HEK293 (cell line): ENCODE measurements around the gene BID.

Source experiments
- CTCF ChIA-PET: fragments of 350-600 bp; formaldehyde crosslinking; extraction: SDS; loops from one replicate; lab custom pipeline; 2021; ENCODE audit warnings: antibody characterized with exemption; lab: Yijun Ruan, JAX
- POLR2A ChIA-PET: fragments of 300-600 bp; formaldehyde crosslinking; extraction: SDS; loops from one replicate; lab custom pipeline; 2020; ENCODE audit warnings: antibody characterized with exemption, inconsistent platforms; lab: Yijun Ruan, JAX
- H3K27ac ChIP-seq: fragments of 200-500 bp; sonication (Bioruptor generic); 2 replicates; pipeline ENCODE4 v1.5.1; 2014; ENCODE audit warnings: low read depth, low read length, control low read depth, inconsistent platforms; ENCODE audit errors: extremely low read depth
- H3K36me3 ChIP-seq, 2 experiments: fragments of 200-500 bp in 1 of 2; sonication (Bioruptor generic) in 1 of 2; 1 replicate in 1 of 2; 2 replicates in 1 of 2; pipeline ENCODE4 v1.5.1; 2014 to 2017; ENCODE audit warnings: inconsistent platforms in 2 of 2, low read length in 2 of 2; ENCODE audit not compliant: control insufficient read depth in 2 of 2, insufficient read depth in 1 of 2
- H3K4me1 ChIP-seq: fragments of 200-500 bp; sonication (Bioruptor generic); 2 replicates; pipeline ENCODE4 v1.5.1; 2014; ENCODE audit warnings: mild to moderate bottlenecking, low read length, inconsistent platforms; ENCODE audit not compliant: control insufficient read depth, insufficient read depth
- H3K4me3 ChIP-seq: 2 replicates; pipeline ENCODE4 v1.5.1; 2011; ENCODE audit warnings: low read depth, mild to moderate bottlenecking, control low read depth, low read length, moderate library complexity
- H3K9me3 ChIP-seq: fragments of 200-500 bp; sonication (Bioruptor generic); 2 replicates; pipeline ENCODE4 v1.5.1; 2014; ENCODE audit warnings: low read depth, low read length, inconsistent platforms; ENCODE audit not compliant: control insufficient read depth, insufficient read depth
- BCL11B ChIP-seq: fragments of 450-650 bp; formaldehyde crosslinking; IDR thresholded peaks from 2 replicates; pipeline ENCODE4 v1.5.1; 2016; ENCODE audit warnings: low read depth, missing biosample characterization, missing genetic modification characterization
- EGR2 ChIP-seq: fragments of 450-650 bp; formaldehyde crosslinking; IDR thresholded peaks from 2 replicates; pipeline ENCODE4 v1.5.1; 2016; ENCODE audit warnings: low read depth, missing biosample characterization, missing genetic modification characterization
- KLF1 ChIP-seq: fragments of 450-650 bp; formaldehyde crosslinking; IDR thresholded peaks from 2 replicates; pipeline ENCODE4 v1.5.1; 2016; ENCODE audit warnings: missing biosample characterization, missing genetic modification characterization
- KLF8 ChIP-seq: fragments of 450-650 bp; formaldehyde crosslinking; IDR thresholded peaks from 2 replicates; pipeline ENCODE4 v1.5.1; 2016; ENCODE audit warnings: missing biosample characterization, missing genetic modification characterization
- MEIS1 ChIP-seq: sonication (generic); formaldehyde crosslinking; IDR thresholded peaks from 2 replicates; pipeline ENCODE4 v1.8.1; 2022; ENCODE audit warnings: missing genetic modification reagents, mild to moderate bottlenecking, borderline replicate concordance
- PRDM1 ChIP-seq: fragments of 450-650 bp; formaldehyde crosslinking; IDR thresholded peaks from 2 replicates; pipeline ENCODE4; 2016; ENCODE audit warnings: missing biosample characterization, missing genetic modification characterization
- SCRT2 ChIP-seq: fragments of 450-650 bp; formaldehyde crosslinking; IDR thresholded peaks from 2 replicates; pipeline ENCODE4 v1.5.1; 2016; ENCODE audit warnings: missing biosample characterization, missing genetic modification characterization
- ZBTB8A ChIP-seq: fragments of 450-650 bp; formaldehyde crosslinking; IDR thresholded peaks from 2 replicates; pipeline ENCODE4 v1.5.1; 2016; ENCODE audit warnings: missing biosample characterization, missing genetic modification characterization
- ZNF138 ChIP-seq: fragments of 450-650 bp; formaldehyde crosslinking; IDR thresholded peaks from 2 replicates; pipeline ENCODE4 v1.5.1; 2016; ENCODE audit warnings: missing biosample characterization, missing genetic modification characterization, borderline replicate concordance
- ZNF174 ChIP-seq: fragments of 450-650 bp; formaldehyde crosslinking; IDR thresholded peaks from 2 replicates; pipeline ENCODE4 v1.5.0; 2017; ENCODE audit warnings: missing biosample characterization, mild to moderate bottlenecking, missing genetic modification characterization
- ZNF266 ChIP-seq: fragments of 450-650 bp; formaldehyde crosslinking; IDR thresholded peaks from 2 replicates; pipeline ENCODE4 v1.5.1; 2016; ENCODE audit warnings: missing biosample characterization, missing genetic modification characterization, low read depth
- ZNF48 ChIP-seq: fragments of 450-650 bp; formaldehyde crosslinking; IDR thresholded peaks from 2 replicates; pipeline ENCODE4 v1.5.1; 2016; ENCODE audit warnings: missing biosample characterization, missing genetic modification characterization
- ZNF600 ChIP-seq: fragments of 450-650 bp; formaldehyde crosslinking; IDR thresholded peaks from 2 replicates; pipeline ENCODE4 v1.5.1; 2016; ENCODE audit warnings: missing biosample characterization, missing genetic modification characterization
- ZNF670 ChIP-seq: fragments of 450-650 bp; formaldehyde crosslinking; IDR thresholded peaks from 2 replicates; pipeline ENCODE4 v1.5.1; 2016; ENCODE audit warnings: missing biosample characterization, missing genetic modification characterization, low read depth
- ZNF677 ChIP-seq: fragments of 450-650 bp; IDR thresholded peaks from 2 replicates; pipeline ENCODE4 v1.5.0; 2018; ENCODE audit warnings: missing biosample characterization, mild to moderate bottlenecking, missing genetic modification characterization, moderate library complexity
- ZNF701 ChIP-seq: fragments of 450-650 bp; formaldehyde crosslinking; IDR thresholded peaks from 2 replicates; pipeline ENCODE4 v1.5.1; 2016; ENCODE audit warnings: missing biosample characterization, missing genetic modification characterization
- TF ChIP-seq, protein P1 (sequence below): fragments of 450-650 bp; formaldehyde crosslinking; IDR thresholded peaks from 2 replicates; pipeline ENCODE4 v1.5.1; 2017; ENCODE audit warnings: missing biosample characterization, missing genetic modification characterization
- TF ChIP-seq, protein P2 (sequence below): fragments of 450-650 bp; formaldehyde crosslinking; conservative IDR thresholded peaks from 2 replicates; pipeline ENCODE4 v1.5.1; 2016; ENCODE audit warnings: low read depth, missing biosample characterization, missing genetic modification characterization
- TF ChIP-seq, protein P3 (sequence below): fragments of 450-650 bp; formaldehyde crosslinking; IDR thresholded peaks from 2 replicates; pipeline ENCODE4 v1.5.1; 2017; ENCODE audit warnings: missing biosample characterization, mild to moderate bottlenecking, missing genetic modification characterization, moderate library complexity

Gene BID

DNA sequence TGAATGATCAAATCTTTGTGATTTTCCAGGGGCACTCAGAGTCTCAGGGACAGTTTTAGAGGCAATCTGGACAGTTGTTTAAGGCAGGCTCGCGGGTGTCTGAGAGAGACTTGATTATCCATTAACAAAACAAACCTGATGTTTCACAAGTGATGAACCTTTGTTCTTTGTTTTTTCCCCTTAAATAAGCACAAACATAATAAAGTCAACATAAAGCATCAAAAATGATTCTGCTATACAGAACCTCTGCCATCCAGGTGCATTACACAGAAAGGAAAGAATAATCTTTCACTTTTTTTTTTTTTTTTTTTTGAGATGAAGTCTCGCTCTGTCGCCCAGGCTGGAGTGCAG, 13.2 kb downstream of the BID start:
- H3K27ac ChIP-seq = no peak overlapping the region
- no peaks in the 10 kb centered on the region; a peak in 1 of 3 replicates for H3K36me3 ChIP-seq
- no peaks in the 10 kb centered on the region for H3K9me3 ChIP-seq
- H3K4me1 ChIP-seq = no peaks in the 10 kb centered on the region
- CTCF ChIA-PET = no interaction called here
- POLR2A ChIA-PET = no interaction called here
- H3K4me3 ChIP-seq = no peak overlapping the region
- TF ChIP-seq ZNF138 (no peak), BCL11B (tag by site-specific recombination) (no peak), KLF8 (tag by site-specific recombination) (no peak), ZNF48 (tag by site-specific recombination) (no peak), ZNF677 (tag by site-specific recombination) (no peak), ZBTB8A (no peak), ZNF670 (tag by site-specific recombination) (no peak), ZNF174 (tag by site-specific recombination) (no peak), ZNF266 (tag by site-specific recombination) (no peak), SCRT2 (tag by site-specific recombination) (no peak), ZNF600 (no peak)
- TF ChIP-seq, protein P1, sequence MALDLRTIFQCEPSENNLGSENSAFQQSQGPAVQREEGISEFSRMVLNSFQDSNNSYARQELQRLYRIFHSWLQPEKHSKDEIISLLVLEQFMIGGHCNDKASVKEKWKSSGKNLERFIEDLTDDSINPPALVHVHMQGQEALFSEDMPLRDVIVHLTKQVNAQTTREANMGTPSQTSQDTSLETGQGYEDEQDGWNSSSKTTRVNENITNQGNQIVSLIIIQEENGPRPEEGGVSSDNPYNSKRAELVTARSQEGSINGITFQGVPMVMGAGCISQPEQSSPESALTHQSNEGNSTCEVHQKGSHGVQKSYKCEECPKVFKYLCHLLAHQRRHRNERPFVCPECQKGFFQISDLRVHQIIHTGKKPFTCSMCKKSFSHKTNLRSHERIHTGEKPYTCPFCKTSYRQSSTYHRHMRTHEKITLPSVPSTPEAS (tag by site-specific recombination) = no peak
- TF ChIP-seq, protein P2, sequence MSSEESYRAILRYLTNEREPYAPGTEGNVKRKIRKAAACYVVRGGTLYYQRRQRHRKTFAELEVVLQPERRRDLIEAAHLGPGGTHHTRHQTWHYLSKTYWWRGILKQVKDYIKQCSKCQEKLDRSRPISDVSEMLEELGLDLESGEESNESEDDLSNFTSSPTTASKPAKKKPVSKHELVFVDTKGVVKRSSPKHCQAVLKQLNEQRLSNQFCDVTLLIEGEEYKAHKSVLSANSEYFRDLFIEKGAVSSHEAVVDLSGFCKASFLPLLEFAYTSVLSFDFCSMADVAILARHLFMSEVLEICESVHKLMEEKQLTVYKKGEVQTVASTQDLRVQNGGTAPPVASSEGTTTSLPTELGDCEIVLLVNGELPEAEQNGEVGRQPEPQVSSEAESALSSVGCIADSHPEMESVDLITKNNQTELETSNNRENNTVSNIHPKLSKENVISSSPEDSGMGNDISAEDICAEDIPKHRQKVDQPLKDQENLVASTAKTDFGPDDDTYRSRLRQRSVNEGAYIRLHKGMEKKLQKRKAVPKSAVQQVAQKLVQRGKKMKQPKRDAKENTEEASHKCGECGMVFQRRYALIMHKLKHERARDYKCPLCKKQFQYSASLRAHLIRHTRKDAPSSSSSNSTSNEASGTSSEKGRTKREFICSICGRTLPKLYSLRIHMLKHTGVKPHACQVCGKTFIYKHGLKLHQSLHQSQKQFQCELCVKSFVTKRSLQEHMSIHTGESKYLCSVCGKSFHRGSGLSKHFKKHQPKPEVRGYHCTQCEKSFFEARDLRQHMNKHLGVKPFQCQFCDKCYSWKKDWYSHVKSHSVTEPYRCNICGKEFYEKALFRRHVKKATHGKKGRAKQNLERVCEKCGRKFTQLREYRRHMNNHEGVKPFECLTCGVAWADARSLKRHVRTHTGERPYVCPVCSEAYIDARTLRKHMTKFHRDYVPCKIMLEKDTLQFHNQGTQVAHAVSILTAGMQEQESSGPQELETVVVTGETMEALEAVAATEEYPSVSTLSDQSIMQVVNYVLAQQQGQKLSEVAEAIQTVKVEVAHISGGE = no peak

DNA sequence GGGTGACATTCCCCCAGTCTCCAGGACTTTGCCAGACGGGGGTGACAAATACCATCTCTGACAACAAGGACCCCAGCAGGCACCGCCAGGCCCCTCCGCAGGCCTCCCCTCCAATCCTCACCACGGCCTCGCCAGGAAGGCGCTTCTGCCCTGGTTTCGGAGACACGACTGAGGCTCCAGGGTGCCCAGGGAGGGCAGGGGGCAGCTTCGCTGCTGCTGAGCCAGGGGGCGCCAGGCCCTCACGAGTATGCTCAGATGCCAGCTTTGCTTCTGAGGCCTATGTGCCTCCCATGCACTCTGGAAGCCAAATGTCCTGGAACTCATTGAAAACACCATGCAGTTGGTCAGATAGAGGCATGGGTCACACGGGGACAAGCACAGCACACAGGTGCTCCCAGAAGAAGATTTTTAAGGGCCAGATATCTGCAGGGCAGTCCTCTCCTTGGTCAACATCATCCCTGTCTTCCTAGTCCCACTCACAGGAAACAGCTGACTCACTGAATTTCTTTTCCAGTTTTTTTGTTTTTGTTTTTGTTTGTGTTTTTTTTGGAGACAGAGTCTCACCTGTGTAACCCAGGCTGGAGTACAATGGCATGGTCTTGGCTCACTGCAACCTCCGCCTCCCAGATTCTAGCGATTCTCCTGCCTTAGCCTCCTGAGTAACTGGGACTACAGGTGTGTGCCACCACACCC, 19.9 kb downstream of the BID start:
- no peaks in the 10 kb centered on the region for H3K9me3 ChIP-seq
- no peaks in the 10 kb centered on the region for H3K36me3 ChIP-seq
- no peak overlapping the region for H3K4me3 ChIP-seq
- TF ChIP-seq PRDM1 (tag by site-specific recombination) = no peak
- H3K27ac ChIP-seq = no peak overlapping the region
- ChIA-PET POLR2A (interaction anchor here (1.4 kb wide), 1 partner anchor 31 kb away, joined by 3 read pairs; no protein-coding TSS in a partner anchor), CTCF (interaction anchor here (0.6 to 1.3 kb wide), 3 partner anchors 10 to 321 kb away, joined by 3 to 5 read pairs (median 5); no protein-coding TSS in a partner anchor)
- H3K4me1 ChIP-seq = no peaks in the 10 kb centered on the region

DNA sequence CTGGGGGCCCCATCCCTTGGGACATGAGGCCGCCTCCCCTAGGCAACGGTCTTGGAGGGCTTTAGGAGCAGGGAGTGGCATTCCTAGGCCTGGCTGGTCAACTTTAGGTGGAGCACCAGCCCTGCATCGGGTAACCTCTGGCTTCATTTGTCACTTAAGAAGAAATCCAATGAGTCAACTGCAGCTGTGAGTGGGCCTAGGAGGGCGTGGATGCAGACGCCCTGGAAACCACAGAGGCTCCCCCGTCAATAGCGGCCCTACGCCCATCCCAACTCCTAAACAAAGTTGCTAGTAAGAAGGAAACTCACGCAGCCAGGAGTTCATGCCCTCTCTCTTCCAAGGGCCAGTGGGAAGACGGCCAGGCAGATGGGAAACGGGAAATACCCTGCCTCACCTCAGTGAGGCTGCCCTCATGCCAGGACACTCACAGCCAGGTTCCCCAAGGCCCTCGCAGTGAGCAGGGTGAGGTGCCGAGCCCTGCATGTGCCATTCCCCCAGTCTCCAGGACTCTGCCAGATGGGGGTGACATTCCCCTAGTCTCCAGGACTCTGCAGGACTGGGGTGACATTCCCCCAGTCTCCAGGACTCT, 20.8 kb downstream of the BID start:
- POLR2A ChIA-PET = no interaction called here
- Histone ChIP-seq H3K9me3 (no peaks in the 10 kb centered on the region), H3K4me1 (no peaks in the 10 kb centered on the region), H3K4me3 (no peak overlapping the region), H3K27ac (no peak overlapping the region), H3K36me3 (no peaks in the 10 kb centered on the region)
- CTCF ChIA-PET = interaction anchor here (1.0 to 1.9 kb wide), 3 partner anchors 11 to 322 kb away, joined by 5 to 14 read pairs (median 5); no protein-coding TSS in a partner anchor
- TF ChIP-seq EGR2 (peak; percentile 34; the same call in 1 of the 2 replicates), ZNF701 (tag by site-specific recombination) (no peak), MEIS1 (CRISPR knock-in tag) (no peak), KLF1 (tag by site-specific recombination) (peak; percentile 76)
- TF ChIP-seq, protein P3, sequence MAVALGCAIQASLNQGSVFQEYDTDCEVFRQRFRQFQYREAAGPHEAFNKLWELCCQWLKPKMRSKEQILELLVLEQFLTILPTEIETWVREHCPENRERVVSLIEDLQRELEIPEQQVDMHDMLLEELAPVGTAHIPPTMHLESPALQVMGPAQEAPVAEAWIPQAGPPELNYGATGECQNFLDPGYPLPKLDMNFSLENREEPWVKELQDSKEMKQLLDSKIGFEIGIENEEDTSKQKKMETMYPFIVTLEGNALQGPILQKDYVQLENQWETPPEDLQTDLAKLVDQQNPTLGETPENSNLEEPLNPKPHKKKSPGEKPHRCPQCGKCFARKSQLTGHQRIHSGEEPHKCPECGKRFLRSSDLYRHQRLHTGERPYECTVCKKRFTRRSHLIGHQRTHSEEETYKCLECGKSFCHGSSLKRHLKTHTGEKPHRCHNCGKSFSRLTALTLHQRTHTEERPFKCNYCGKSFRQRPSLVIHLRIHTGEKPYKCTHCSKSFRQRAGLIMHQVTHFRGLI (tag by site-specific recombination) = no peak
